Measurements from ENCODE around the gene DCAF6. TPM values are rescaled to one million over a fixed set of nuclear protein-coding genes. Genes with fewer than 3 reads are reported as not detected.
A peak's percentile ranks its signal among the peaks of the same experiment; 100 is the strongest.

DCAF6 gene
- total and polyA plus RNA-seq, 4 donors: 33.5 to 105 (median 71.1) TPM

DNA sequence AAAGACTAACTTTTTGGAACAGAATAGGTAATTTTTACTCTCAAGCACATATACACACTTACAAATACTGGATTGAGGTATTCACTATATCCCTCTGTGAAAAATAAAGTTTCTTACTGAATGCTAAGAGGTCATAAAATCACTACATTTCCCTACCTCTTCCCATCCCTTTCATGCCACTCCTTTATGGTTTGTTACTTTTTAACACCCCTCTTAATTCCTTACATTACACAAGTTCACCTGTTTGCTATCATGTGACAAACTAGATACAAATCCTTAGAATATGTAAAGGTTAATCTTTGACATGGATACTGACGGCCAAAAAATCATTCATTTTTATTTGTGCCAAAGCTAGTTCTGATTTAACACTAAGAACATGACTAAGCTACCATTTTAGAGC, 6.8 kb upstream of the DCAF6 start:
- no peaks in the 10 kb centered on the region for H3K27me3 ChIP-seq (ENCODE audit: control insufficient read depth in 4 of 4, insufficient read depth in 4 of 4, low read length in 3 of 4)
- TF ChIP-seq RXRA (IDR thresholded peaks at IDR 0.05): no peak
- TF ChIP-seq, protein P1, sequence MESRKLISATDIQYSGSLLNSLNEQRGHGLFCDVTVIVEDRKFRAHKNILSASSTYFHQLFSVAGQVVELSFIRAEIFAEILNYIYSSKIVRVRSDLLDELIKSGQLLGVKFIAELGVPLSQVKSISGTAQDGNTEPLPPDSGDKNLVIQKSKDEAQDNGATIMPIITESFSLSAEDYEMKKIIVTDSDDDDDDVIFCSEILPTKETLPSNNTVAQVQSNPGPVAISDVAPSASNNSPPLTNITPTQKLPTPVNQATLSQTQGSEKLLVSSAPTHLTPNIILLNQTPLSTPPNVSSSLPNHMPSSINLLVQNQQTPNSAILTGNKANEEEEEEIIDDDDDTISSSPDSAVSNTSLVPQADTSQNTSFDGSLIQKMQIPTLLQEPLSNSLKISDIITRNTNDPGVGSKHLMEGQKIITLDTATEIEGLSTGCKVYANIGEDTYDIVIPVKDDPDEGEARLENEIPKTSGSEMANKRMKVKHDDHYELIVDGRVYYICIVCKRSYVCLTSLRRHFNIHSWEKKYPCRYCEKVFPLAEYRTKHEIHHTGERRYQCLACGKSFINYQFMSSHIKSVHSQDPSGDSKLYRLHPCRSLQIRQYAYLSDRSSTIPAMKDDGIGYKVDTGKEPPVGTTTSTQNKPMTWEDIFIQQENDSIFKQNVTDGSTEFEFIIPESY (IDR thresholded peaks at IDR 0.05): no peak
- WGBS: 31% methylated on average over 1 of the region's 1 CpG
- no peaks in the 10 kb centered on the region for H3K9me3 ChIP-seq (ENCODE audit: control insufficient read depth in 4 of 4, low read length in 3 of 4)
- DNase-seq (ENCODE audit: low spot score): no peak
- H3K36me3 ChIP-seq (ENCODE audit: control insufficient read depth in 4 of 4, insufficient read depth in 3 of 4, low read depth in 1 of 4, low read length in 3 of 4): no peaks in the 10 kb centered on the region
- peak overlapping the region in 1 of 2 donors; percentile 8 for H3K9ac ChIP-seq (ENCODE audit: low read depth in 1 of 2, low read length in 2 of 2)
- H3K4me1 ChIP-seq (ENCODE audit: control insufficient read depth in 4 of 4, insufficient read depth in 4 of 4, low read length in 3 of 4): peaks cover 1 to 46% (median 36%) of the 10 kb centered on the region in 4 donors
- H3K27ac ChIP-seq (ENCODE audit: low read depth in 1 of 2, low read length in 2 of 2): peak overlapping the region; percentile 0 to 29
- no peak overlapping the region for H3K4me3 ChIP-seq (ENCODE audit: low read depth in 1 of 3, low read length in 3 of 3)

DNA sequence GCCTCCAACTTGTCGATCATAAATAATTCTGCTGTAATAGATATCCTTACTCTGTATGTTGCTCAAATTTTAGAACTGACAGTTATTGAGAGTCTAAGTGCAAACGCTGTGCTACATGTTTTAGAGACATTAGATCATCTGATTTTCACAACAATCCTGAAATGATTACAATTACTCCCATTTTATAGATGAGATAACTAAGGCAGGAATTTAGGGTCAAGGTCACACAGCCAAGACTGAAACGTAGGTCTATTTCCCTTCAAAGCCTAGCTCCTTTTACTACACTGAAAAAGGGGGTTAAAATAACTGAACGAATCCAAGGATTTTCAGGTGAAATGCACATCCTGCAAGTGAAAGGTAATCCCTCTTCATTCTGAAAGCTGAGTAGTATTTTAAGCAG, 2.7 kb upstream of the DCAF6 start:
- no peak for DNase-seq (ENCODE audit: low spot score)
- Histone ChIP-seq H3K4me3 (ENCODE audit: low read depth in 1 of 3, low read length in 3 of 3) (peak overlapping the region; percentile 19 to 98 (median 87)), H3K9me3 (ENCODE audit: control insufficient read depth in 4 of 4, low read length in 3 of 4) (no peaks in the 10 kb centered on the region), H3K27ac (ENCODE audit: low read depth in 1 of 2, low read length in 2 of 2) (no peak overlapping the region), H3K9ac (ENCODE audit: low read depth in 1 of 2, low read length in 2 of 2) (peak overlapping the region; percentile 90 to 98), H3K4me1 (ENCODE audit: control insufficient read depth in 4 of 4, insufficient read depth in 4 of 4, low read length in 3 of 4) (peaks cover 1 to 25% (median 19%) of the 10 kb centered on the region in 4 donors), H3K36me3 (ENCODE audit: control insufficient read depth in 4 of 4, insufficient read depth in 3 of 4, low read depth in 1 of 4, low read length in 3 of 4) (no peaks in the 10 kb centered on the region), H3K27me3 (ENCODE audit: control insufficient read depth in 4 of 4, insufficient read depth in 4 of 4, low read length in 3 of 4) (no peaks in the 10 kb centered on the region)
- 32% methylated on average over 4 of the region's 4 CpGs for WGBS
- TF ChIP-seq NR2F2 (IDR thresholded peaks at IDR 0.05) (peak; percentile 20), FOXA2 (IDR thresholded peaks at IDR 0.05) (no peak)

DNA sequence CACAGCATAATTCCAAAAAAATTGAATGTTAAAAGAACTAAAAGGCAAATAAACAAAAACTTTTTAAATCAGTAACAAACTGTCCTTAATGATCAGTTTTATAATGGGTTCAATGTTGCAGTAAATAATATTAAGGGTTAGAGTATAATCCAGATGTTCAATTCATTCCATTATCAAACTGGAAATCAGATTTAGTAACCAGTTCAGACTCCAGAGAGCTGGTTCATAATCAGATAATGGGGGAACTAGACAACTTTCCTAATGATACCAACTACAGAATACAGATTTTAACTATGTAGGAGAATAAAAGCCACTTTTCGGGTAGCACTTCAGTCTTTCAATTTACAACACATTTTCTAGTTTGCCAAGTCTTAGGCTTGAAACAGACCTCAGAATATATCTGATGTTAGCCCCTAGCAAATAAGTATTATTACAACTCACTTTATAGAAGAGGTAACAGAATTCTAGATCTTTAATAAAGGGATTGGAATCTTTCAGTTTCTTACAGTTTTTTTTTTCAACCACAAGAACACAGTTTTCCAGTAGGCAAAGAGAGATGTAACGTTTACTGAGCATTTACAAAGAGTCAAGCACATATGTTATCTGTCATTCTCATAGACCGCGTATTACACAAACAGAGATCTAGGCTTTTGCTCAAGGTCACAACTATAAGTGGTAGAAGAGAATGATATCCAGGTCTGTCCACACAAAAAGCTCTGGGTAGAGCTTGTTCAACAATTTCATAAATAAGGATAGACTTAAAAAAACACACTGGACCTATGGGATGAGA, 1.9 kb upstream of the DCAF6 start:
- H3K36me3 ChIP-seq (ENCODE audit: control insufficient read depth in 4 of 4, insufficient read depth in 3 of 4, low read depth in 1 of 4, low read length in 3 of 4): no peaks in the 10 kb centered on the region
- peak overlapping the region; percentile 85 to 98 (median 87) for H3K4me3 ChIP-seq (ENCODE audit: low read depth in 1 of 3, low read length in 3 of 3)
- WGBS: 4% methylated on average over 4 of the region's 4 CpGs
- H3K9ac ChIP-seq (ENCODE audit: low read depth in 1 of 2, low read length in 2 of 2): peak overlapping the region; percentile 90 to 98
- H3K27me3 ChIP-seq (ENCODE audit: control insufficient read depth in 4 of 4, insufficient read depth in 4 of 4, low read length in 3 of 4): no peaks in the 10 kb centered on the region
- peaks cover 1 to 20% (median 17%) of the 10 kb centered on the region in 4 donors for H3K4me1 ChIP-seq (ENCODE audit: control insufficient read depth in 4 of 4, insufficient read depth in 4 of 4, low read length in 3 of 4)
- no peaks in the 10 kb centered on the region for H3K9me3 ChIP-seq (ENCODE audit: control insufficient read depth in 4 of 4, low read length in 3 of 4)
- DNase-seq (ENCODE audit: low spot score): no peak
- H3K27ac ChIP-seq (ENCODE audit: low read depth in 1 of 2, low read length in 2 of 2): peak overlapping the region; percentile 95 to 99
- TF ChIP-seq, protein P1 (IDR thresholded peaks at IDR 0.05): no peak
- TF ChIP-seq, protein P2, sequence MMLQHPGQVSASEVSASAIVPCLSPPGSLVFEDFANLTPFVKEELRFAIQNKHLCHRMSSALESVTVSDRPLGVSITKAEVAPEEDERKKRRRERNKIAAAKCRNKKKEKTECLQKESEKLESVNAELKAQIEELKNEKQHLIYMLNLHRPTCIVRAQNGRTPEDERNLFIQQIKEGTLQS (IDR thresholded peaks at IDR 0.05): peak; percentile 22
